HG03066 (cell line): ENCODE data around the gene ZEB2.

Experiments
- ATAC-seq: cut with Tn5 transposase; IDR thresholded peaks from one replicate; pipeline ENCODE4 v1.9.1; 2021; ENCODE audit warnings: low read depth; ENCODE audit not compliant: unreplicated experiment

The ZEB2 gene

DNA sequence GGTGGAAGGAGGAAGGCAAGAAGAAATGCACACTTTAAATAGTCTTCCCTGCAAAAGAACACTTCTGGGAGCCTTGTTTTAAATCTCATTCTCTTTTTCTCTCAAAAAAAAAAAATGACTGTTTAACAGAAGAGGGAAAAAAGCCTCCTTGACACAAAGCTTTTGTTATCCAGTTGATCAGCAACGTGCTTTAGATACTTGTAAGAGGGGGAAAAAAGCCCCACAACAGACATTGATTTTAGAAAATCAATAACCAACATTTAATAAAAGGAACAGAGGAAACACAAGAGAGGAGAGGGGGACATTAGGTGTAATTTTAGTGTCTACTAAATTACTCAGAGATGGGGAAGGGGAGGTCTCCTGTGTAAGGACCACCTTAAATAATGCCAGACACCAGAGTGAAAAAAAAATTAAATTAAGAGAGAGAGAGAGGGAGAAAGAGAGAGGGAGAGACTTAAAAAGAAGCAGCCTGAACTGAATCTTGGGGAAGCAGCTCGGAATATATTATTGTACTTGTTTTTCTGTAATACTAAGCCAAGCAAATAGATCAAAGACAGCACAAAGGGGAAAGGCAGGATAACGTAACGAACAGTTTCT, 4.7 kb downstream of the ZEB2 start:
- ATAC-seq: no peak

DNA sequence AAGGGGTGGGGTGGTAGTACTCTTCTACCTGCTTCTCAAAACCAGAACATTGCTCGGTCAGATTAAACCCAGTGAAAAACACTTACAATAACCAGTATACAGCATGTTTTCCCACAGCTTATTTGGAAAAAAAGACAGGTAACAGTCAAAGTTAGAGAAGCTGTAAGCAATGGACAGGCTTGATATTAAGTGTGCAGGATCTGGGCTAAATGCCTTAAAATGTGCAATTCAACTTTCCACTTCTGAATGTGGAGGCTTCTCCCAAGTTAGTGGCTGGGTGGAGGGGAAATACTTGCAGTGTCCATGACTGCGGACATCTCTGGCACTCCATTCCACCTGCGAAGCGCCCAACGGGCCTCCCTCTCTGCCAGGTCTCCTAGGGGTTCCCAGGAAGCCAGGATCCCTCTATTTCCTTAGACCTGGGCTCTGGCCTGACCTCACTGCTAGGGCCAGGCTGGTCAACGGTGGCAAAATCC, 5.3 kb downstream of the ZEB2 start:
- no peak for ATAC-seq

DNA sequence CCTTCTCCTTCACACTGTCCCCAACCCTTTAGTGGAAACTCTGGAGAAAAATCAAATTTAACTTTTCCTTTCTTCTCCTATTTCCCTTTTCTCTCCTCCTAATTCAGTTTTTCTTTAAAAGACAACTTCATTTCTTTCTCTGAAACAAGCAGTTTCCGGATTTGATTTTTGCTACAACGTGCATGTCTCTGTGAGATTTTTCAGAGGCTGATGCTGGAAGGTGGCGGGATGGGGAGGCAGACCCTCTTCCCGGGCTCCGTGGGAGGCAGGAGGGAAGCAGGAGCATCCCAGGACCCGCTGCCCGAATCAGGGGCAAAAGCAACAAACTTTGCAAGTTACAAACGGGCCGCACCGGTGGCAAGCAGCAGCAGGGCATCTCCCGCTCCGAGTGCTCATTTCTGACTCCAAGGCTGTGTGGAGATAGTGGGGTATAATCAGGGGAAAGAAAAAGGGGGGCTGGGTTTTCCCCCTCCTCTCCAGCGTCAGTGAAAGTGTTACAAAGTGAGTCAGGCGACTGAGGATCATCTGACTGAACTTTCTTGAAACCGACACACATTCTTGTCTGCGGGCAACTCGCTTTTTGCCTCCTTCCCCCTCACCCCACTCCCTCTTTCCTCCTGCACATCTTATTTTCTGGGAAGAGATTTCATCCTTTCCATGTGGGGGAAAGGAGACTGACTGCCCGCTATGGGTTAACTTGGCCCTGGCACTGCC, 6.4 kb downstream of the ZEB2 start:
- no peak for ATAC-seq

DNA sequence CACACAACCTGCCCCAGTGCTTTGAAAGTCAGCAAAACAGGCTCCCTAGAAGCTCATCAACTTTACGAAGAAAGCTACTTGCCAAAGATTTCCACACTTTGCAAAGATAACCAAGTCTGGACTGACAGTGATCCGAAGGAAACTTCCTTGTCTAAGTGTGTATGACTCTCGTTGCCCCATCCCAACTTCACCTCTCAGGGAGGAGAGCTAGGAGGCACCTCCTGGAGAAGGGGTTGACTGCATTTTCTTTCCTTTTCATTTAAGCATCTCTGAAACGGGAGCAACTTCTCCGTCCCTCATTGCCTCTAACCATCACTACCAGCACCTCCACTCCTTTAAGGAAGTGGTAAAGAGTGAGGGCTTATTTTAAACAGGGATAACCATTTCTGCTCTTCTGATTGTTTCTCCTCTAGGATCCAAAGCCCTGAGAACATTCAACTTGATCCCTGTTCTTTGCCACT, 7.0 kb downstream of the ZEB2 start:
- ATAC-seq: no peak

DNA sequence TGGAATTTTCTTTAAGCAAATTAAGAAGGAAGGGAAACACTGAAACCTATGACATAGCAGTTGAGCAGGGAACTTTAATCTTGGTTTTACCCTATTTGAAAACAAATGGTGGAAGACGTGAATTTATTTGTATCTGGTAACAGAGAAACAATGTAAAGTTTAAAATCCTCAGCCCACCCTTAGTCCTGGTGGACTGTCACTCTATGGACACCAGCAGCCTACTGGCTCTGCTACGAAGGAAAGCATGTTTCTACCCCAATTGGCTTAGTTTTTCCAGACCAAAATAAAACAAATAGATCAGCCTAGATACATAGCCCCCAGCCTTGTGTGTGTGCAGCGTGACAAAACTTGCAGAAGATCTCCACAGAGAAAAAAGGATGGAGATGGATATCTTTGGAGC, 7.4 kb downstream of the ZEB2 start:
- no peak for ATAC-seq

DNA sequence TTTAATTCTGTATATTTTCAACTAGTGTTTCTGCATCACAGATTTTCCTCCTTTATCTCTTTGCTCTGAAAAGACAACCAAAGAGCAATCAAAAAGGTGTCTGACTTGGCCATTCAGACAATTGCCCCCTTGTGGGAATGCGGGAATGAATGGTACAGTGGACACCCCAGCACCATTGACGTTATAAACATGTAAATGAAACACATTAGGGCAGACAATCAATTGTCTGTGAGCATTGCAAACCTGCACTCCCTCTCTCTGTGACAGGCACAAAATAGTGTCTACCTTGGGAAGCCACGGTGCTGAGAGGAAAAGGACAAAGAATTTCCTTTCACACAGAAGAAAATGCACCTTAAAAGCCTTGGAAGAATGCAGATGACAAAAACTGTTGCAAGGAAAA, 8.0 kb downstream of the ZEB2 start:
- no peak for ATAC-seq

DNA sequence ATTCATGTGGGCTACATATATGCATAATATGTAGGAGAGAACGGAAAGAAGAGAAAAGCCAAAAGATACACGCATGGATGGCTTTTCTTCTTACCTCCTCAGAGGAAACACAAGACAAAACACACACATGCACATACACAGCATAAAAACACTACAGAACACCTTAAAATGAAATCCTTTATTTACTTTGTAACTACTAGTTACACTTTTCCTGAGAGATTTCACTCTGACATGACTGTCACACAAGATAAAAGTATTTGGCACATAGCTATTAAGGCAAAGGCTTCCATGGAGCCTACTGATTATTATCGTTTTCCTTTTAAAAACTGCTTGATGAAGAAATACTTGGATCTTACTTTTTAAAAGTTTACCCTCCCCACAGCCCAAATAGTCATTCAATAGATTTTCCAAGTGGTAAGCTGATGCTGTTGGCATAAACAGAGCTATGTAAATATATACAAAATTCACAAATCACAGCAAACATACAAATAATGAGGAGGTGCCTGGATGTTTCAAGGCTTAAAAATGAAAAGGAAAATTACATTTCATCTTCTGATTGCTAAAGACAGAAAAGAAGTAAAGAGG, 8.6 kb downstream of the ZEB2 start:
- no peak for ATAC-seq

DNA sequence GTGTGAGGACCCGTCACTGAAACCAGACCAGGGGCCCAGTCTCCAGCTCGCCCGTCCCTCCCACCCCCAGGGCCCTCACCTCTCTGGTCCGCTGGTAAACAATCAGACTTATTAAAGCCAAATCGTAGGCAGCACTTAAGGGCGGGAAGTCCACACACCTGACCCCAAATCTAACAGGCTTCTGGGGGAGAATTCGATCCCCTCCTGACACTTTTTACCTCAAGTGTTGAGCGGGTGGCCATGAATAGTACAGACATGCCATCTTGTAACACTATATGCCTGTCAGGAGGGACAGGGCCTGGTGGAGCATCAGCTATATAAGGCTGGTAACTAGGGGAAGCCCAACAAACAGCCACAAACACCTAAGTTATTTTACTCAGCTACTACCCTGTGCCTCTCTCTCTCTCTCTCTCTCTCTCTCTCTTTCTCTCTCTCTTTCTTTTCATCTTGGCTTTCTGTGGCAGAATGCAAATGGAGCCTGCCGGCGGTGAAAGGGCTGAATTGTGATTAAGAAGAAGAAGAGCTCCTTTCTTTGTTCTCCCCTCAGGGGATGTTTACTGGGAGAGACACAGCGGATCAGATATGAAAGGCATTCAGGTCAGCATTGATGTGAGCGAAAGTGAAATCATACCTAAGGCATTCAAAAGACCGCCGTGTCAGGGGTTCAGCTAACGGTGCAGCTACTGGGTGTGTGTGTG, 9.5 kb downstream of the ZEB2 start:
- ATAC-seq: no peak

DNA sequence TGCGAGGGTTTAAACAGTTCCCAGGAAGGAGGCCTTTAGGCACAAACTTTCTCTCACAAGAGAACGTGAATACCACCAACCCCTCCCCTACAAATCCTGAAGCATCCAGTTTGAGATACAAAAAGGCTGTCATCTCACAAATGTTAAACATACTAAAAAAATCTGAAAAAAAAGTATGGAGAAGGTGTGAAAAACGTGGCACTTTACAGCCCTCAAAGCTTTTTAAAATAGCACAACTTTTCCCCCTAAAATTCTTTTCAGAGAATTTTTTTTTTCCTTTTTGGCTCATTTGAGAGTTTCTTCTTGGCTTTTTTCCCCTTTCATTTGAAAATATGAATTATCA, 10.1 kb downstream of the ZEB2 start:
- ATAC-seq: no peak

DNA sequence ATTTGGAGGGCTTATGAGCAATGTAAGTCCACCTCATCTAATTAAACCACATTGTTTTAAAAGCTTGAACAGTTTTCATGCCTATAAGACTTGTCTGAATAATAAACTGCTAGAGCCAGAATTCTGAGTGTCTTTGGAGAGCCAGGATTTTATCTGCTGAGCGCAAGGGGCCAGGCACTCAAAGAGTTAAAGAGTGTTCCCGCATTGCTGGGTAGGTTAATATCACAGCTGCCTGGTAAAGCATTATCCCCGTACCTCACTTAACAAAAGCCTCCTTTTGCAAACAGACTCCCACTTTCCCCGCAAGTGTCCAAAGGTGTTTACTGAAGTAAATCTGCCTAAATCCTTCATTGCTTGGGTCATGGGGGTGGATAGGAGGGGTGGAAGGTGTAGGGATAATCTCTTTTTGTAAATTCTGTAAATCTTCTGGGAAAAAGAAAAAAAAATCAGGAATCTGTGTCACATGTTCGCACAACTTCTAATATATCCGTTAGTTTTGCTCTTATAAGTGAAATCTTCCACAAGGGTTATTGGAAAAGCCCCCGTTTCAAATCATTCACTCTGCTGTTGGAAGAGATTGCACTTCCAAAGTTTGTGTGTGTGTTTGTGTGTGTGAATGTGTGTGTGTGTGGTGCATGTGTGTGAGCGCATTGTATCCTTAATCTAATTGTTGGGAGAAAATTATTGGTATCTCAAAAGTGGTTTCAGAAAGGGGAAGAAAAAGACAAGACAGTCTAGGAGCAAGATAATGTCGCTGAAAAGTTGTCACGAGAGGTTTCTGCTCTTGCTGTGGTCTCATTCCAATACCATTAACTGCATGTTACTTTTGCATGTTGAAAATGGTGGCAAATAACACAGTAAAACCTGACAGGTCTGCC, 10.7 kb downstream of the ZEB2 start:
- no peak for ATAC-seq

DNA sequence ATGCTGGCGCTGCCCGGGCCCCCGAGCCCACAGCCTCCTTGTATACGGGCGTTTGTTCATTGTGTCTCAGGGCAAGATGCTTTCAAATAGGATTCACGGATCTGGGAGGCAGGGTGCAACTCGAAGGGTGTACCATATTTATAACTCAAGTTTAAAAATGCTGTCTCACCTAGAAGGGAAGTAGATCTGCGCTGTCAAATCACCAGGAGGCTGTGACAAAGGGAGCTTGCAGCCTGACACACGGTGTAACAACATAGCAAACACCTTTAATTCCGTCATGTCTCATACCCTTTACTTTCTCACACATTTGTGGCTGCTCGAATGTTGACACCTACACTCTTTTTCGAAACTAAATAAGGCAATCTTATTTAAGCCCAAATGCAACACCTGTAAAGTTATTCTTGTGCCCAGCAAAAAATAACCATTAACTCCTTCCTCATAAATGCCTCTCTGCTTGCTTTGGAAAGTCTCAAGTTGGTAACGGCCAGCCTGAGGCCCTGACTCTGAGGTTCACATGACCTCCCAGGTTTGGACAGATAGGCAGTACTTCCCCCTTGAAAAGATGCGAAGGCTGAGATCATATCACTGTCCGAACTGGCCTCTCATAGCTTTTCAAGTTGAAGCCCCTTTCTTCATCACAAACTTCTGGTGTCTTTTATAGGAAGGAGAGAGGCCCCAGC, 11.6 kb downstream of the ZEB2 start:
- ATAC-seq: peak; percentile 54

DNA sequence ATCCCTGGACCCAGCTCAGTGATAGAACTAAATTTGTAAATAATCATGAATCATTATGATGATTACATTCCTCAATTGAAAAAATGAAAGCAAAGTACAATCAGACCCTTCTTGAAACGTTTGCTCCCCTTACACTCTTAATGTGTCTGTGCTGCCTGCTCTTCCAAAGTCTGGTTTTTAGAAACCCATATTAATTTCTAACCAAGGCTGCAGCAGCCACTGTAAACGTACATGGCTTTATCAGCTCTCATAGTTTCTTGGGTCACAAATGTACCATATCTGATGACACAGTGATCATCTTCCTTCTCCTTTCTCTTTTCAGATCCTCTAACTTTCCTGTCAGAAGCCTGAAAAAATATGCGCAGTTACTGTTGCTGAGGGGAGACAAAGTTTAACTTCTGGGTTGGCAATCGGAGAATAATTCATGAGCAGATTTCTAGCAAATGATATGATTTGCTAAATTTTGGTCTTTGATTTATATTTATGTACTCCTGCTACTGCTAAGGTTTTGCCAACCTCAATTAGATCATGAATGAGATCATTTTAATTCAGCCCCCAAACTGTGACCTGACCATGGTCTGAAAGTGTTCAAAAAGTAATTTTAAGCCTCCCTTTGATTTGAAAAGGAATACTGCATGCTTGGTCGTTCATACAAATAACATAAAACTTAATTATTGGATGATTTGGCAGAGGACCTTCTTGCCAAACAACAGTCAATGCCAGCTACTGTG, 12.3 kb downstream of the ZEB2 start:
- no peak for ATAC-seq

DNA sequence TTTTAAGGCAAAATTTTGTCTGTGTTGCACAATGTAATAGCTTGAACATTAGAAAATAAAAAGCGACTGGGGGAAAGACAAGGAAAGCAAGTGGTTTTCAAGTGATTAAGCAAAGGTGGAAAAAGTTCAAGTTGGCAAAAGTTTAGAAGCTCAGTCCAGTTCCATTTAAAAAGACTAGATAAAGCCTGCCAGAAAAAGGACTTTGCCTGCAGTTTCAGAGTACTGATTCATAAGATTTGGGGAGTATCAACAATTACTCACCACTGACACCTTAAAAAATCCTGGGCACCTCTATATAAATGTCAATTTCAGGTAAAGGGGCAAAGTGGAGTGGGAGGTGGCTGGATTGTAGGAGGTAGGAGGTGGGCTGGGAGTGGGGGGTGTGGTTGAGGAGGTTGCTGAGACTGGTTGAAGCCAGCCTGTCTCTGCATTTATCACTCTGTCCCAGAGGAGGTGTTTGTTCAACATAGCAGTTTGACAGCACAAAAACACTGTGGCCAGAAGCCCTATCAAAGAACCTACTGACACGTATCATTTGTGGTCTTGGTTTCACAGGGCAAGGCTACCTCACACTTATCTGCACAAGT, 14.6 kb downstream of the ZEB2 start:
- ATAC-seq: no peak

DNA sequence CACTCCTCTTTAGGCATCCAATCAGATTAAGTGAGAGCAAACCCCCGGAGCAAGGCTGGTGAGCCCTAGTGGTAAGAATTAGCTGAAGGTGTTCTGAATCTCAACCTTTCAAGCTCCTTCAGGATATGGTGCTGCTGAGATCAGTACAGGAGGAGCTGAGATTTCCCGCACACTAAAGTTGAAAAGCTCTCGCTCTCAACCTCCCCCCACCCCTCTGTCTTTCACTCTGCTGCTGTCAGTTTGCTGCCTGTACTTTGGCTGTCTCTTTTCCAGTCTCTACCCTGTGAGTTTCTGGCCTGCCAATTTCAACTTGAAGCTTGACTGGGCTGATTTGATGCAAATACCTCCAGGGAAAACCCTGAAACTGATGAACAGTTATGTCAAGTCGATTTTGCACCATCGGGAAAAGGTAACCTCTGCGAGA, 15.7 kb downstream of the ZEB2 start:
- ATAC-seq: no peak

DNA sequence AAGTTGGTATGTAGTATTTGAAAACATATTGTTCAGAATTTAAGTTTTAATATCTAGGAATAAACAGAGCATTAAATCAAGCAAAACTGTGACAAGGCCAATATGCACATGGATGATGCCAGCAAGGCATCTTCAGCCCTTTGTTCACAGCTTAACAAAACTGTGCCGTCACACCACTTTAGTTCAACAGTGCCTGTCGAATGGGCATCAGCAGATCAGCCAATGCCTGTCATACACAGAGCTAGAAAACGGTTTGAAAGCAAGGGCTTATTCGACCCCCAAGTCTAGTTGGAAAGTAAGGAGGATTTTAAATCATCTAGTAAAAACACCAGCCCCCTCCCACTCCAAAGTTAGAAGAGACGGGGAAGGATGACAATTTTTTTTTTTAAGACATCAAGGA, 16.7 kb downstream of the ZEB2 start:
- ATAC-seq: no peak

DNA sequence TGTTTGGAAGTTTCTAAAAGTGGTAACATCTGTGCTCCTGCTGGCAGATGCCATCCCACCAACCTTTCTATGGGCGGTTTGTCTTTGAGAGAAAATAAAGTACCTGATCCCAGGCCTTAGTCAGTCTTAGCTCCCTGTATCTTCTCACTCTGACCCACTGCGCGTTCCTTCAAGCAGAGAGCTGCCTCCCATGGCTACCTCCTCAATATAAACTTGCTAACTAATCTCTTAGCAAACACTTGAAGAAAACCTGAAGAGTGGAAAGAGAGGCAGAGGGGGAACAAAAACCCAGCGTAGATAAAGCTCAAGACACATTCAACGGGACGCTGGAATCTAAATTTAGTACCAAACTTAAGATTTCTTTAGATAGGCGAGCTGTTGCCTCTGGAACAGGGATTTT, 17.6 kb downstream of the ZEB2 start:
- ATAC-seq: no peak

DNA sequence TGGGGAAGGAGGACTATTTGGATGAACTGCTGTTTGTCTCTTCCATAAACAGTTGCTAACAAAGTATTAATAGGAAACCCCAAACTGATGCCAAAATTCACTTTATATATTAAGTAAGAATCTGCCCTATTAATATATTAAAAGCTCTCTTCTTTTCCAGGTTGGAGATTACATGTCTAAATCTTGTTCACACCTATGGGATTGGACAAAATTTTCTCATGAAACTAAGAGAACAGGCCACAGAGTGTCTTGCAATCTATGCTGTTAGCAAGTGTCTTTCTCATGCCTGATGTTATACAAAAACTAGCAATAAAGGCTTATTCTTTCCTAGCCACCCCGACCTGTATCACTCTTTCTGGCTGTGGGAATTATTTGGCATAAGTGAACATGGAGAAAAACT, 18.3 kb downstream of the ZEB2 start:
- no peak for ATAC-seq

DNA sequence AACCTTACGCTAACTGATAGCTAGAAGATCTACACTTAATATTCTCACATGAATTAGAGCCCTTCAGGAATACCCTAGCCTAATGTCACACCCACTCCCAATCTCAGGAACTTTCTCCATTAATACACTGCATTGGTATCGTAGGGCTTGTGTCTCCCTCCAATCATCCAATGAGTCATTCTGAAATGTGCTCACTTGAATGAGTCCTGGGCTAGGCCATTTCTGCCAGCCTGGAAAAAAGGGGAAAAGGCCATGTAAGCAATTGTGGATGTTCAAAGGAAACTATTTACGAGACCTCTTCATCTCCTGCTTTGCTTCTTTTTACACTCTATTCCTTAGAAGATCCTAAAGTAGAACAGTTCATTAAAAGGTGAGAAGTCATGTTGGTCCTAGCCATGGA, 18.8 kb downstream of the ZEB2 start:
- no peak for ATAC-seq

DNA sequence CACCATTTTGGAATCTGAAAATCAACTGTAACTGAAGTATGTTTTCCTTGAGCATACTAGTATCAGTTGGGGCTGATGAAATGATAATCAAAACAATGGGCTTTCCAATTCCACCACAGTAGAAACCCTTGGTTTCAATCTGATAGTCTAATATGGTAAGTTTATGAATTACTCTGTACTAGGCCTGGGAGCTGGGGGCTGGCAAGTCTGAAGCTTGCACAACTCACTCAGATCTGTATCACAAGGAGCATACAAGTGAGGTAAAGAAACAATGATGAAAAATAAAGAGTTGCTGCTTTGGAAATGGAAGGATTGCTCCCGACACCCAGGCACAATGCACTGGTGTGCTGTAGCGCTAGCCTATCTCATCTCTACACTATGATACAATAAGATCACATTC, 19.4 kb downstream of the ZEB2 start:
- no peak for ATAC-seq
